ENCODE results near the gene PRKG1.

The PRKG1 gene

DNA sequence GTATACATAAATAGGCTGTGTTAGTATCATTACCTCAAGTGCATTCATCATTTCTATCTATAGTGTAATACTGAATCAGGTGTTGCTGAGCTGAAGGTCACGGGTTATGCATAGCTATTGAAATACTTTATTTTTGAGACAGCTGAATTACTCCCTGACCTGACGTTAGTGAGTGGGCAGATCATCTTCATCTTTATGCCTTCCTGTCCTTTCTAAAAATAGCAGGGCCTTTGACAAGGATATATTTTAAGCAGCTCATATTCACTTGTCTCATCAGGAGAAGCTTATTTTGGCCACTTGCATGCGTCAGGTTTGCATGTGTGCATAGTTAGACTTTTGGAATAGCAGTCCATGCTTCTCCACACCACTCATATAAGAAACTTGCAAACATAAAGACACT is 1176.2 kb downstream of the PRKG1 start:
- DNase-seq, result no peak

DNA sequence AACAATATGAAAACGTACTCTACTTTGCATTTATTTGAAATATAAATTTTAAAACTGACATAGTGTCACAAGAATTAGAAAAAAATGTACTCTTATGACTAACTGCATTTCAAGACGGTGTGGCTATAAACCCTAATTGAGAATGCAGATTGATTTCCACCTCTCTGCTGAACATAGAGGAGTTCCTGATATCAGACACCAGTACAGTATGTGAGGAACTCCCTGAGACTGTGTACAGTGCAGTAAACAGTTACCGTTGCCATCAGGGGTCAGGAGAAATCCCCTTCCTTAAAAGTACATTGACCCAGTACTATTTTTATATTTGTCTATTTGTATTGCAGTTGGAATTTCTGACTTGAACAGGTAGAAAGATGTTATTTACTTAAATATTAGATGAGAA is 1178.0 kb downstream of the PRKG1 start:
- DNase-seq, result no peak

DNA sequence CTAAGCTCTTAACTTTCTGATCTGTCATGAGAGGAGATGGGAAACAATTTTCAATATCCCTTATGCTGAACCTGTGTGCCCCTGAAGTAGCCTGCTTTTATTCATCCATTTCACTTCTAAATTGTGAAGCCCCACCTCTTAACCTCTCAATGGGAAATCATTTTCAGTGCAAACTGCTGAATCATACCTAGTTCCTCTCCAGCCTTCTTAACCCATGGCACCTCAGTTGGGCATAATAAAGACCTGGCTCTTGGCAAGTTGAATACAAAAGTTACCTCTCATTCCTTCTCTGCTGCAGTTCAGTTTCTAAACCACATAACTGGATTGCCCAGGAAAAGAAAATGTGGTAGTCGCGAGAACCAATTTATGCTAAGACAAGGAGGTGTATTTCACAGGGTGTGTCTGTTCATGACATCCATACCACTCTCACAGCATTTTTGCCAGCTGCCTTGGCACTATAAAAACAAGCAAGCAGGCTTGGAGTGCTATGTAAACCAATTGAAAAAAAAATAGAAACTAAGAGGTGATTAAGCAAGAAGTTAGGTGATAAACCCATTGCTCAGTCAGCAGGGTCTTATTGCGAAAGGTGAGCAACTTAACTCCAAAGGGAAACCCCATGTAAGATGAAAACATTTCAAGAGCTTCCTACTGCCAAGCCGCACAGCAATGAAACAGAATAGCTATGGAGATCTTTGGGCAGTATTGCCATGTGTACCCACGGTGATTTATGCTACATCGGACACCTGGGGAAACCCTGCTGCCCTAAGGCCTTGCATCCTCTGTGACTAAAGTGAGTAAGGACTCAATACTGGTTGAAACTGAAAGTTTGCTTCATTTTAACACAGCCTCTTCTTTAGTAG is 1182.8 kb downstream of the PRKG1 start:
- no peak for DNase-seq

DNA sequence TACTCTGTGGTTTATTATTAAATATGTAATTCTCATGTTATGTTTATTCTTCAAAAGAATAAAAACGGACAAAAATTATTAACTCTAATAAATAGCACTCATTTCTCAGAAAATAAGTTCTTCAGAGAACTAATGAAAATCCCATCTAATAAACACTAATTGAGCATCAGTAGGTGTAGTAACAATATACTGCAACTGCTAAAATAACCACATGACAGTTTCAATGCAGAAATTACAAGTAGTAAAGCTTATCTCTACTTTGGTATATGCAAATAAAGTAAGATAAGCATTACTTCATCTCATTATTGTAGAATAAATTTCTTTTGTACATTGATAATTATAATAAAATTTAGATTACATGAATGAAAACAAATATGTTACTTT is 1183.4 kb downstream of the PRKG1 start:
- DNase-seq, result no peak

DNA sequence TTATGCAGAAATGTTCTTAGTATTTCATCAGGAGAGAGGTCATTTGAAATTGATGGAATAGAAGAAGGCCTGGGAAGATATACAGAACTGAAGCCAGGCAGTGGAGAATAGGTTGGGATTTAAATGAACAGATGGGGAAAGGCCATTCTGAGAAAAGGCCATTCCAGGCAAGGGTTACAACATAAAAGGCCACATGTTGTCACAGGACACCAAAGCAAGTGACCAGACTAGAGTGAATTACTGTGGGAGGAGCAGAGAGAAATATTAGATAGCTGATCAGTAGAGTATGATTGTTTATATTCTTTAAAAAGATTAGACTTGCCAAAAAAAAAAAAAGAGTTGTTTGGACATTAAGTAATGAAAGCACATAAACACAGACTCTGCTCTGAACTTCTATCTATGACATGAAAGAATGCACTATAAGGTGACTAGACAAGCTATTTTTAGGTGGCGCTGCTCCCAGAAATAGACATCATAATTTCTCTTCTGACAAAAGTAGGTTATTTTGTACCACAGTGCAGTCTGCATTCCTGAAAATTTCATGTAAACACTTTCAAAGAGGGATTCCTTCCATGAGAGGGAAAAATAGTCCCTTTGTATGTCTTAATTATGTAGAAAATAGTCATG is 1184.6 kb downstream of the PRKG1 start:
- DNase-seq, result no peak

DNA sequence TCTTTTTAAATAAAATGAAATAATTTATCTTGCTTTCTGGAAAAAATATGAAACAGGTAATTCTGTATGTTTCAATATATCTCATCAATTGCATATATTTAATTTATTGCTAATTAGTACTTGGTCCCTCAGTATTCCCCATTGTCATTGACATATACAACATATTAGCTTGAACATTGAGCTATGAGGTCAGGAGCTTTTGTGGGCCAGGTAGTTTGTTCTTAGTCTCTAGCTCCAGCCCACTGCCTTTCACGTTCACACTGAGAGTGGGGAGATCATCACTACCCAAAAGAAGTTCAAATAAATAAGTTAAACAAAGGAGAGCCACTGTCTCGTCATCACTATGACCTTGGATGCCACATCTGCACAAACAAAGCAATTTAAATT is 1185.1 kb downstream of the PRKG1 start:
- DNase-seq, result no peak

DNA sequence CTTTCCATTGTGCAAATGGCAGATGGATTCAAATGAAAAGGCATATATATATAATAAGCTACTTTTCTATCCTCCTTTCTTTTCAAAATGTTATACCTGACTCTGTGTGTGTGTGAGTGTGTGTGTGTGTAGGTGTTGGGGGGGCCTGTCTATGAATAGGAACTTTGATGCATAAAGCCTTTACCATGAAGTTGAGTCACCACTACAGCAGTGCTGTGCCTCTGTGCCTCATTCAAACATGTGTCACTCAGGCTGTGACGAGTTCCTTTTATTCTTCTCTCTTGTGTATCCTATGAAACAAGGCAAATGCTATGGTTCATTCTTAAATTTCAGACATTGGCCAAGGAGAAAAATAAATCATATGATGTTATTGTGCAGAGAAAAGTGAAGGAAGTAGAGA is 1187.1 kb downstream of the PRKG1 start:
- DNase-seq, result no peak

DNA sequence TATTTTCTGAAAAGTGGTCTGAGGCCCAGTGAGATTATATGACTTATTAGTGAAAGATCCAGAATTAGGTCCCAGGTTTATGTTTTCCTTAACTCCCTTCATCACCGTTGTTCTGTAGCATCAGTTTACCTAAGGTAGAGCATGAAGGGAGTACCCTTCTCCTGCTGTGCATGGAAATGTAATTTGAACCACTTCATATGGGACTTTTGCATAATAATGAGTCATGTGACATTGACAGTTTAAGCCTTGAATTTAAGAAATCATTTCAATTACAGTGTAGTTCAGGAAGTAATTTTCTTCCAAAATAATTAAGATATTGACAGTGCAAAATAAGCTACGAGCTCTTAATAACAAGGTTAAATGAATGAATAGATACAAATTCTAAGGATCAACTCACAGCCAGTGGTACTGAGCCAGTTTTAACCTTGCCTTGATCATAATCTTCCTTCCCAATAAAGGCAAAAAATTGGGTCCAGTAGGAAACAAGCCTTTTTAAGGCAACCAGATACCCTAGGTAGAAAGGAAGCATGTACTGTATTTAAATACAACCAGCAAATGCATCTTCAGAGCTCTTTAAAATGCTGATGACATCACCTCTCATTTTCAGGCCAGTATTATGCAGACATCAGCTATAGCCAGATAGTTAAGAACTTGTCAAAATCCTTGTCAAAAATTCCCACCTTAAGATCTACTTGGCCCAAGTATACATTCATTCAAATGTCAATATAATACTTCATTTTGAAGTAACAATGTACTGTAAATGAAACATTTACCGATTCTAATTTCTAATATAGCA is 1191.0 kb downstream of the PRKG1 start:
- DNase-seq, result no peak

DNA sequence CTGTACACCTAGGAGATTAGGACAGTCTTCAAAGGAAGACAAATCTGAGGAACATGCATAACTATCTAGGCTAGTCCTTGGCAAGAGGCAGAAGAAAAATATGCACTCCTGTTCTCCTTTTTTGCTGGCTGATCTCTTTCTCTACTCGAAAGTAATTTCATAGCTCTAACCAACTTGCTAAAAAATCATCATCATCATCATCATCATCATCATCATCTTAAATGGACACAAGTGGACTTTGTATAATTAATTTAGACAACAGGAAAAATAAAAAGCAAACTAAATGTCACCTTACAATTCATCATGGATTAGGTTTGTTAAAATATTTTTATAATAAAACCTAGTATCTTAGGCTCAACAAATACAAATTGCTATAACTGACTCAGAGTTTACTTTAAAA is 1192.6 kb downstream of the PRKG1 start:
- no peak for DNase-seq

DNA sequence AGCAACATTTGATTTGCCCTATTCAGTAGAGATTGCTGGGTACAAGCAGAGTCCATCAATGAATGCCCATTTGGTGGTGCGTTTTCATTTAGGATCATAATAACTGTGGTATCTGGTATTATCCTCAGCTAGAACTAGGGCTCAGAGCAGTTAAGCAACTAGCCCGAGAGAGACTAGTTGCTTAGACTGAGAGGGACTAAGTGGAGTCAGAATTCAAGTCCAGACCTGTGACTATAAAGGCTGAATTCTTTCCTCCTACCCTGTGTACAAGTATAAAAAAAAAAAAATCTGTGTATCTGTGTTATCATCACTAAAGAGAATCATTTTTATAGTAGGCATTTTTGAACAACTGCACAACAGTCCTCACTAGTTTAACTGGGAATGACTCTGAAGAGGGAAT is 1194.5 kb downstream of the PRKG1 start:
- DNase-seq, result no peak

DNA sequence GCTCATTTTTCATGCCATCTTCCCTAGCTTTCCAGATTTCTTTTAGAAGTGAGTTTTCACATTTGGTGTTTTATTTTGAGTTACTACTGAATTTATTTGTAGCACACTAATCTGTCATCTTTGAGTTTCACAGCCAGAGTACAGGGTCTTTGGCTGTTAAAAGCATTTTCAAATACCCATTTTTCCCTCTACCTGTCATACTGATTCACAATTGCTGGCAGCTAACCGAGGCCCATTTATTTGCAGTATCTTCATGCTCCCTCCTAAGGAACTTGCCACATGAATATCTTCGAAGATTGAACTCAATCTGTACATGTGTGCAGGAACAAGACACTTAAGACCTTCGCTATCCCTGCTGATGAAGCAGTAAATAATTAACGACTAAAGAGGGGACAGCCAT is 1194.9 kb downstream of the PRKG1 start:
- DNase-seq, result no peak

DNA sequence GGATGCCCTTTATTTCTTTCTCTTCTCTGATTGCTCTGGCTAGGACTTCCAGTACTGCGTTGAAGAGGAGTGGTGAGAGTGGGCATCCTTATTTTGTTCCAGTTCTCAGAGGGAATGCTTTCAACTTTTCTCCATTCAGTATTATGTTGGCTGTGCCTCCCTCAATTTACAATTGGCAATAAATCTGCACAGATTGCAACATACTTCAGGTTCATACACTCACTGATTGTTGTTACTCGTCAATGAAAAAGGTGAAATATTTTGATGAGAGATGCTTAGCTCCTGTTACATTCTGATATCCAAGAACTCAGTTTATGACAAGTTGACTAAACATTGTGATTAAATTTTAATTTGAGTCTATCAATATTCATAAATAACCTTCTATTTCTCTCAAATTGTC is 1201.9 kb downstream of the PRKG1 start:
- DNase-seq, result no peak

DNA sequence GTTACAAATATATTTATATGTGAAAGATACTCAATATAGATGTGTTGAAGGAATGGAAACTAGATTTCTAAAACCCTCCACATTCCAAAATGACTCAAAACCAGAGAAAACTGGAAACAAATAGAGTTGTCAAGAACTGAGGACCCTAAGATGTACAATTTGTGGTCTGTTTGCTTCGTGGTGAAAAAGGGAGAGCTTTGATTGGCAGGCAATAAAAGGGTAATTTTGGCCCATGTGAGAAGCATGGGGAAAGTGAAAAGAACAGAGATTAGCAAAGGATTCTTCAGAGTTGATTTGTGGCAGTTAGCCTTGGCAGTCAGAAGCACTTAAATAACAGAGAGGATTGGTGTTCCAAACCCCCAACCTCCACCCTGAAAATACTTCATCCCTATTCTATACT is 1202.7 kb downstream of the PRKG1 start:
- DNase-seq, result no peak

DNA sequence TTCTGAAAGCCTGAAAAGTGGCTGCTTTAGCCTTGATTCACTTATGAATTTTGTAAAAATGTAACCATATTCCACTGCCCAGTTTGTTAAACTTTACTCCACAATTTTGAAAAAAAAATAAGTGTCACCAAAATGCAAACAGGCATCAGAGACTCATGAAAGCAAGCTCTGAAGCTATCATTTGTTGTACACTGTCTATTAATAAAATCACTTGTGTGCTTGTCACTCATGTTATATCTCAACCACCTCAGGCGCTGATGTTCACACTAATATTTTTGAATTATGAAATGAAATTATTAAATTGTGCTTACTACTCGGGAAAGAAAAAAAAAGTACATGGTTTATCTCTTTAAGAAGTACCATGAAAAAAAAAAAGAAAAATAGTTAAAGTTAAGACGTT is 1205.3 kb downstream of the PRKG1 start:
- DNase-seq, result no peak

DNA sequence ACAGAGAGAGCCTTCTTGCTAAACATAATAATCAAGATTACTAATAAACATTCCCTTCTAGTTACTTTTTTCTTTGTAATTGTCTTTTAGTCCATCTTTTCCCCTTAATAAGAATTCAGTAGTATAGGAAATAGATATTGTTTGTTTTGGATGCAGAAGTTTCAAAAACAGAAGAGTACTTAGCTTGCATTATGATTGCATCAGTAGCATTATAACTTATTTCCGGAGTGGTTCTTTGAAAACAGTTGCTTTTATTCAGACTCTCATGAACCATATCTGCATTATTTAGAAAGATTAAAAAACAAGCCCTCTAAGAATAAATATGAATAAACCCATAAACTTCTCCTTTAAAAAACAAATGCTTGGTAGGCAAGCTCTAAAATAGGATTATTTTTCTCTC is 1205.8 kb downstream of the PRKG1 start:
- no peak for DNase-seq

DNA sequence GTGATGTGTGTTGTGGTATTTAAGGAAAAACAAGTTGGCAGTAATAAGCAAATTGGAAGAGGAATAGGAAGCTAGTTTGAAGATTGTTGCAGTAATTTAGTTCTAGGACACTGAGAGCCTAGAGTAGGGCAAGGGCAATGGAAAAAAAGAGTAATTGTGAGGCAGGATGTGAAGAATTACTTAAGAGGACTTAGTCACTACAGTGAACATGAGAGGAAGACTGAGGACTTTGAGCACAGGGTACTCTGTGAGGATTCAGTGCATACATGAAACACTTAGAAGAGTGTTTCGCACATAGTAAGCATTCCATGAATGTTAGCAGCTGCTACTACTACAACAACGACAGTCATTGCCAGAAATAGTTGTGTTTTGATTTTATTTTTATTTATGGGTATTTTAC is 1208.9 kb downstream of the PRKG1 start:
- DNase-seq, result no peak

DNA sequence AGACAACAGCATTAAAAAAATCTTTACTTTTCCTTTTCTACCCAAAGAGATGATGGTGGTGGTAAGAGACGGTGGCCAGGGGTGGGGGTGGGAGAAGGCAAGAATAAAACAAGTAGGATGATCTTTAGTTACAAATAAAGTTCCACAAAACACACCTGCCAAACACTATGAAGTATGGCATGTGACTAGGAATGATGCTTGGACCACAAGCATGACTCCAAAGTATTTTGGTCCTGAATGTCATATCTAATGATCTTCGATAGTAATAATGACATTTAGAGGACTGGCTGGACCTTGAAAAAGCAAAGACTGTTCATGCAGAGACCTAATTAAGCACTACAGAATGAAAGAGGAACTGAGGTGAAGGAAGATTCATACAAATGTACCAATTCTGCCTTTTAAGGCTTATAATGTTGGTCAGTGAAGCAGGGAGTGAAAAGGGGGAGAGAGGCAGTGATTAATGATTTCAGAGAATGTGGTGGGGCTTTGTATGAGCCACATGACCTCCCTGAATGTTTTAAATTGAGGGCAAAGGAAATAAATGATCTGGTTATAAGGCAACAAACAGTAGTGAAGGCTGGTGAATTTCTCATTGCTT is 1210.2 kb downstream of the PRKG1 start:
- DNase-seq, result no peak

DNA sequence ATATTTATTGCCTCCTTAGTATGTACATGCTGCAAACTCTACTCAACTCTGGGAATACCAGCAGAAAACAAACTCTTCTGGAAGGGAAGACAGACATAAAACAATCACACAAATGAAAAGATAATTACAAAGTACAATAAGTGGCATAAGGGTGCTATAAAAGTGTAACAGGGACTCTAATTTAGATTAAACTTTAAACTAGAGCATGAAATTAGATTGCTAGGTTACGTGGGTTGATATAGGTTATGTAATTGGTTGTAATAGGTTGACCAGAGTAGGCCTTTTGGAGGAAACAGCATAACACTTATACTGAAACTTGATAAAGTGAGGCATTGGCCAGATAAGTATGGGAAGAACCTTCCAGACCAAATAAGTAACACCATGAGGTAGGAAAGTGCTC is 1213.6 kb downstream of the PRKG1 start:
- no peak for DNase-seq

DNA sequence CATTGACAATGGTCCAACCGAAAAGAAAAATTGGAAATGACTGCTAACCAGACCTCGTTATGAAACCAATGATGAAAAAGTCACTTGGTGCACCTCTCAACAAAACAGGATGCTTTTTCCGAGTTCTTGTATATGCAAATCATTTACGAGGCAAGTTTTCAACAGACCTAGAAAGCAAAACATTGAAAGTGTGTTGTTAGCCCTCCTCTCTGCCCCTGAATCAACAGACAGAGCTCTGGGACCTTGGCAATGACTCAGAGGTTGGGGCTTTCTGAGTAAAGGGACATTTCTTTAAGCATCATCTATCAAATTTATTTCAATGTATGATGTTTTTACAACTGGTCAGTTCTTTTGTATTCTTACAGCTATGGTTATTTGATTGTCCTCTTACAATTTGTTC is 1223.5 kb downstream of the PRKG1 start:
- DNase-seq, result no peak

DNA sequence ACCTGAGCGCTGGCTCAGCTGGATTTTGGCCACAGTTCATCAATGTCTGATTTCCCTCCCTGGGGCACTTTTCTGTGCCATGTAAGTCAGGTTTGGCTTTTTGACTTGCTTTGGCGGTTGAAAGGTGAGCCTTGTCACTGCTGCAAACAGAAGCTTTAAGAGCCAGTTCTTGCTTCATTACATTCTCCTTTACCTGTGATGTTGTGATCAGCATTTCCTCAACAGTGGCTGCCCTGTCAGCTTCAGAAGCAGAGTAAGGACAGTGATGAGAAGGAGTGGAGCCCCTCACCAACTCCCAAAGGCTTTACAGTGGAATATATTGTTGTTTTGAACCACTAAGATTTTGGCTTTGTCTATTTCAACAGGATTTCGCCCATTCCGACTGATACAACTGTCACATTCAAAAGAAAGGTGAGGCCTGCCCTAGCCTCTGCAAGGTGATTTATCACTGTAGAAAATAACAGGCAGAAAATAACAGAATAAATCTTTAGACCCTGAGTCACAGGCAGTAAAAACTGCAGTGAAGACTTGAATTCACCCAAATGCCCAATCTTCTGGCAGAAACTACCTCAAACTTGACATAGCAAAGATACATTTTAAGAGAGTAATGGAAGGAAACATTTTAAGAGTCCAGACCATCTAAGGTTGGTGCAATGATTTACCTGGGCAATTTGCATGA is 1226.5 kb downstream of the PRKG1 start:
- DNase-seq, result no peak

DNA sequence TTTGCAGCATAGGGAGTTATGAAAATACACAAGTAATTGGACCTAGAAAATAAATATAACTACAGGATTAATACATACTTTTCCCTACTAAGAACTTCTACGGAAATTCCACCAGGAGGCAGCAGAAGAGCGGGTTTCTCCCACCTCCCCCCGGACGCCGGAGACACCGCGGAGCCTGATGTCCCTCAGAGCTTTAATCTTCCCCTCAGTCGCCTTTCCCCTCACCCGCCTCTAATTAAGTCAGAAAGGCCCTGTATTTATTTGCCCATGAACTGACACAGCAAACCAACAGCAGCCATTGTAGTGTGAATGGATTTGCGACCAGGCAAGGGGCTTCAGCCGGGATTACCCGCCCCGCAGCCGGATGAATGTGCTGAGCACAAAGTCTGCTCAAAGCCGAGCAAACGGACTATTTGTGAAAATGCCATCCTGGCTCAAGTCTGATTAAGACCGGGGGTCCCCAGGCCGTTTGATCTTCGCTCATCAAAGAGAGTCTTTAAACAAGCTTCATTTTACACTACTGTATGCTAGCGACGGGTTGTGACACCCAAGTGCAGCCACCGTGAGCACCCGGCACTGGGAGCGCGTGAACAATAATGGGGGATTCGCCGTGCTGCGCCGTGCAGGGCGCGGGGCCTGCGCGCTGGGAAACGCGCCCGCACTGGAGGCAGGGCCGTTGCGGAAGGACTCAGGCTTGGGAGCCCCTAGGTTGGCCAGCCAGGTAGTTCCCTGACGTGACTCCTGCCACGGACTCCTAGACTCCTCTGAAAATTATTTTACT is 1234.2 kb downstream of the PRKG1 start:
- DNase-seq, result peak; percentile 0

DNA sequence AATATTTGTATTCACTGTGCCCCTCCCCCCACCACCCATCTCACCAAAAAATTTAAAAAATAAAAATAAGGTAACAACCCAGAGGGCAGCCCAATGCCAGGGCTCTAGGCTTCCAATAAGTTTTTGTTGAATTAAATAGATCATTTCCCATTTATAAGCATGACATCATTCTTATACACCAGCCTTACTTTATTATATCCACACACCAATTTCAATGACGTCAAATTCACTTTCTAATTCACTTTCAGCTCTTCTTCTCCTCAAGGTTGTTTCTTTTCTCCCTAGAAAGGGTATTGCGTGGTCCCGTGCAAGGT is 1238.6 kb downstream of the PRKG1 start:
- DNase-seq, result no peak
